Mesendoderm (in vitro differentiated cells): Measurements from ENCODE around the gene ACSL6.

Experiments
- DNase-seq: peaks from one replicate; pipeline ENCODE4 v3.0.0; 2013
- H2AK5ac ChIP-seq: 2 replicates; pipeline ENCODE4 v1.6.1; 2013; ENCODE audit warnings: low read length, inconsistent platforms
- H2BK120ac ChIP-seq: 2 replicates; pipeline ENCODE4 v1.6.1; 2013; ENCODE audit warnings: low read depth, mild to moderate bottlenecking, low read length, moderate library complexity, mixed read lengths
- H2BK15ac ChIP-seq: replicated peaks from 2 replicates; pipeline ENCODE4 v1.6.1; 2013; ENCODE audit warnings: low read depth, mild to moderate bottlenecking, moderate library complexity
- H2BK5ac ChIP-seq: 2 replicates; pipeline ENCODE4 v1.6.1; 2013; ENCODE audit warnings: low read length, inconsistent platforms
- H3K18ac ChIP-seq: 2 replicates; pipeline ENCODE4 v1.6.1; 2013; ENCODE audit warnings: mild to moderate bottlenecking, low read length, mixed read lengths
- H3K23ac ChIP-seq: one replicate; pipeline ENCODE4 v1.6.1; 2013; ENCODE audit warnings: low read length
- H3K27ac ChIP-seq: 2 replicates; pipeline ENCODE4 v1.5.1; 2013; ENCODE audit warnings: low read depth, mild to moderate bottlenecking, inconsistent platforms, low read length, moderate library complexity
- H3K27me3 ChIP-seq: 2 replicates; pipeline ENCODE4 v1.6.1; 2013; ENCODE audit warnings: low read length, control low read depth, mild to moderate bottlenecking, inconsistent platforms; ENCODE audit not compliant: insufficient read depth, poor library complexity
- H3K36me3 ChIP-seq: 2 replicates; pipeline ENCODE4 v1.6.1; 2013; ENCODE audit warnings: low read length, inconsistent platforms; ENCODE audit not compliant: control insufficient read depth, insufficient read depth
- H3K4ac ChIP-seq: one replicate; pipeline ENCODE4 v1.6.1; 2013; ENCODE audit warnings: low read depth, mild to moderate bottlenecking, low read length, moderate library complexity
- H3K4me1 ChIP-seq: 2 replicates; pipeline ENCODE4 v1.6.1; 2013; ENCODE audit warnings: low read depth, low read length, inconsistent platforms; ENCODE audit not compliant: control insufficient read depth
- H3K4me2 ChIP-seq: 2 replicates; pipeline ENCODE4 v1.6.1; 2013; ENCODE audit warnings: low read length
- H3K4me3 ChIP-seq: 2 replicates; pipeline ENCODE4 v1.5.1; 2013; ENCODE audit warnings: mild to moderate bottlenecking, low read length
- H3K56ac ChIP-seq: one replicate; pipeline ENCODE4 v1.6.1; 2013; ENCODE audit warnings: low read length
- H3K79me1 ChIP-seq: 2 replicates; pipeline ENCODE4 v1.6.1; 2013; ENCODE audit warnings: low read length, inconsistent platforms
- H3K79me2 ChIP-seq: 2 replicates; pipeline ENCODE4 v1.6.1; 2013; ENCODE audit warnings: mild to moderate bottlenecking, low read length; ENCODE audit not compliant: control insufficient read depth, insufficient read depth
- H3K9ac ChIP-seq: 2 replicates; pipeline ENCODE4 v1.6.1; 2013; ENCODE audit warnings: low read length, inconsistent platforms
- H4K5ac ChIP-seq: one replicate; pipeline ENCODE4 v1.6.1; 2013; ENCODE audit warnings: low read length
- H4K8ac ChIP-seq: one replicate; pipeline ENCODE4 v1.6.1; 2013; ENCODE audit warnings: low read depth, mild to moderate bottlenecking, control low read depth, low read length, moderate library complexity
- WGBS: extraction: QIAGEN DNeasy Blood & Tissue Kit; methylation state at CpG from one replicate; pipeline ENCODE4 v1.1.7; 2013; ENCODE audit warnings: low lambda C conversion rate, missing lambda C conversion rate; ENCODE audit not compliant: insufficient coverage; ENCODE audit errors: extremely low coverage; 5-methylcytosine and 5-hydroxymethylcytosine counted together

Gene ACSL6

GRCh38 chr5:132017316-132017715, 5.9 kb upstream of the ACSL6 start:
- no peaks in the 10 kb centered on the region for H3K79me2 ChIP-seq
- no peak overlapping the region for H3K4me2 ChIP-seq
- no peak overlapping the region for H2BK120ac ChIP-seq
- H2BK15ac ChIP-seq = no peak overlapping the region
- H3K36me3 ChIP-seq = no peaks in the 10 kb centered on the region
- no peaks in the 10 kb centered on the region for H3K79me1 ChIP-seq
- H3K23ac ChIP-seq = no peak overlapping the region
- no peaks in the 10 kb centered on the region for H3K4me1 ChIP-seq
- H4K8ac ChIP-seq = no peak overlapping the region
- WGBS = no CpG with 5 or more reads among the region's 4 CpGs
- no peak overlapping the region for H3K27ac ChIP-seq
- no peak overlapping the region for H2BK5ac ChIP-seq
- no peak overlapping the region for H3K9ac ChIP-seq
- no peaks in the 10 kb centered on the region for H3K27me3 ChIP-seq
- no peak overlapping the region for H2AK5ac ChIP-seq
- no peak overlapping the region for H3K4ac ChIP-seq
- no peak overlapping the region for H3K56ac ChIP-seq
- no peak overlapping the region for H4K5ac ChIP-seq
- no peak overlapping the region for H3K4me3 ChIP-seq
- no peak for DNase-seq
- H3K18ac ChIP-seq = no peak overlapping the region

GRCh38 chr5:132016721-132017250, 5.3 kb upstream of the ACSL6 start:
- Histone ChIP-seq H3K18ac (no peak overlapping the region), H3K23ac (no peak overlapping the region), H3K4ac (no peak overlapping the region), H2BK120ac (no peak overlapping the region), H3K4me2 (no peak overlapping the region), H3K4me3 (no peak overlapping the region), H3K79me2 (no peaks in the 10 kb centered on the region), H3K79me1 (no peaks in the 10 kb centered on the region), H2BK15ac (no peak overlapping the region), H2AK5ac (no peak overlapping the region), H2BK5ac (no peak overlapping the region), H4K5ac (no peak overlapping the region), H3K27me3 (no peaks in the 10 kb centered on the region), H3K9ac (no peak overlapping the region), H3K4me1 (no peaks in the 10 kb centered on the region), H4K8ac (no peak overlapping the region), H3K36me3 (no peaks in the 10 kb centered on the region), H3K27ac (no peak overlapping the region), H3K56ac (no peak overlapping the region)
- DNase-seq = no peak
- no CpG with 5 or more reads among the region's 3 CpGs for WGBS

GRCh38 chr5:132013711-132014110, 2.3 kb upstream of the ACSL6 start:
- Histone ChIP-seq H3K4me1 (no peaks in the 10 kb centered on the region), H4K8ac (no peak overlapping the region), H3K27ac (no peak overlapping the region), H2AK5ac (no peak overlapping the region), H3K27me3 (no peaks in the 10 kb centered on the region), H2BK120ac (no peak overlapping the region), H3K23ac (no peak overlapping the region), H3K4me3 (no peak overlapping the region), H2BK15ac (no peak overlapping the region), H3K4ac (no peak overlapping the region), H3K79me1 (no peaks in the 10 kb centered on the region), H3K18ac (no peak overlapping the region), H2BK5ac (no peak overlapping the region), H3K4me2 (no peak overlapping the region), H3K79me2 (no peaks in the 10 kb centered on the region), H3K56ac (no peak overlapping the region), H4K5ac (no peak overlapping the region), H3K9ac (no peak overlapping the region), H3K36me3 (no peaks in the 10 kb centered on the region)
- DNase-seq = no peak
- no CpG with 5 or more reads among the region's 2 CpGs for WGBS

GRCh38 chr5:132013006-132013689, 1.7 kb upstream of the ACSL6 start:
- no peak overlapping the region for H3K4me3 ChIP-seq
- H2BK15ac ChIP-seq = no peak overlapping the region
- no peaks in the 10 kb centered on the region for H3K4me1 ChIP-seq
- H3K4ac ChIP-seq = no peak overlapping the region
- no peak overlapping the region for H3K27ac ChIP-seq
- H3K36me3 ChIP-seq = no peaks in the 10 kb centered on the region
- no peaks in the 10 kb centered on the region for H3K79me1 ChIP-seq
- DNase-seq = no peak
- no peak overlapping the region for H3K9ac ChIP-seq
- no CpG with 5 or more reads among the region's 5 CpGs for WGBS
- no peak overlapping the region for H4K8ac ChIP-seq
- H2BK120ac ChIP-seq = no peak overlapping the region
- H3K79me2 ChIP-seq = no peaks in the 10 kb centered on the region
- H3K18ac ChIP-seq = no peak overlapping the region
- no peak overlapping the region for H3K23ac ChIP-seq
- H3K27me3 ChIP-seq = no peaks in the 10 kb centered on the region
- no peak overlapping the region for H3K4me2 ChIP-seq
- H4K5ac ChIP-seq = no peak overlapping the region
- H3K56ac ChIP-seq = no peak overlapping the region
- no peak overlapping the region for H2BK5ac ChIP-seq
- no peak overlapping the region for H2AK5ac ChIP-seq

GRCh38 chr5:132012371-132013005, 1.0 kb upstream of the ACSL6 start:
- Histone ChIP-seq H3K18ac (no peak overlapping the region), H2BK120ac (no peak overlapping the region), H4K5ac (no peak overlapping the region), H4K8ac (no peak overlapping the region), H3K27ac (no peak overlapping the region), H2AK5ac (no peak overlapping the region), H2BK15ac (no peak overlapping the region), H3K79me2 (no peaks in the 10 kb centered on the region), H2BK5ac (no peak overlapping the region), H3K4me1 (no peaks in the 10 kb centered on the region), H3K27me3 (no peaks in the 10 kb centered on the region), H3K79me1 (no peaks in the 10 kb centered on the region), H3K9ac (no peak overlapping the region), H3K4me3 (no peak overlapping the region), H3K23ac (no peak overlapping the region), H3K56ac (no peak overlapping the region), H3K4ac (no peak overlapping the region), H3K36me3 (no peaks in the 10 kb centered on the region), H3K4me2 (no peak overlapping the region)
- peak; percentile 85 for DNase-seq
- WGBS = no CpG with 5 or more reads among the region's 7 CpGs
